ENCODE results near the gene B4GALT6.

B4GALT6 gene

GRCh38 chr18:31583185-31583854, 101.1 kb downstream of the B4GALT6 start:
- Histone ChIP-seq H3K27ac (ENCODE audit: low read depth, low read length) (no peak overlapping the region), H3K36me3 (ENCODE audit: control insufficient read depth, low read length) (no peaks in the 10 kb centered on the region), H3F3A (ENCODE audit: control insufficient read depth, insufficient read depth) (no peaks in the 10 kb centered on the region), H3K9me3 (ENCODE audit: control insufficient read depth, insufficient read depth, low read length) (no peaks in the 10 kb centered on the region), H3K4me1 (ENCODE audit: control insufficient read depth, low read length) (no peaks in the 10 kb centered on the region), H3K9me2 (replicated peaks; ENCODE audit: control insufficient read depth, low read length) (no peaks in the 10 kb centered on the region), H3K4me3 (ENCODE audit: low read length) (no peak overlapping the region), H3K4me2 (ENCODE audit: low read length) (no peak overlapping the region), H4K20me1 (ENCODE audit: control insufficient read depth, insufficient read depth, low read depth, low read length) (no peaks in the 10 kb centered on the region), H3K27me3 (ENCODE audit: control insufficient read depth, low read length) (no peaks in the 10 kb centered on the region), H3K79me2 (ENCODE audit: control insufficient read depth, low read length) (no peaks in the 10 kb centered on the region)
- TF ChIP-seq, protein P1, sequence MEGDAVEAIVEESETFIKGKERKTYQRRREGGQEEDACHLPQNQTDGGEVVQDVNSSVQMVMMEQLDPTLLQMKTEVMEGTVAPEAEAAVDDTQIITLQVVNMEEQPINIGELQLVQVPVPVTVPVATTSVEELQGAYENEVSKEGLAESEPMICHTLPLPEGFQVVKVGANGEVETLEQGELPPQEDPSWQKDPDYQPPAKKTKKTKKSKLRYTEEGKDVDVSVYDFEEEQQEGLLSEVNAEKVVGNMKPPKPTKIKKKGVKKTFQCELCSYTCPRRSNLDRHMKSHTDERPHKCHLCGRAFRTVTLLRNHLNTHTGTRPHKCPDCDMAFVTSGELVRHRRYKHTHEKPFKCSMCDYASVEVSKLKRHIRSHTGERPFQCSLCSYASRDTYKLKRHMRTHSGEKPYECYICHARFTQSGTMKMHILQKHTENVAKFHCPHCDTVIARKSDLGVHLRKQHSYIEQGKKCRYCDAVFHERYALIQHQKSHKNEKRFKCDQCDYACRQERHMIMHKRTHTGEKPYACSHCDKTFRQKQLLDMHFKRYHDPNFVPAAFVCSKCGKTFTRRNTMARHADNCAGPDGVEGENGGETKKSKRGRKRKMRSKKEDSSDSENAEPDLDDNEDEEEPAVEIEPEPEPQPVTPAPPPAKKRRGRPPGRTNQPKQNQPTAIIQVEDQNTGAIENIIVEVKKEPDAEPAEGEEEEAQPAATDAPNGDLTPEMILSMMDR (IDR thresholded peaks at IDR 0.05; ENCODE audit: low read depth, low read length, poor library complexity, severe bottlenecking): no peak
- TF ChIP-seq EZH2phosphoT487 (IDR thresholded peaks at IDR 0.05; ENCODE audit: borderline replicate concordance, low read length): no peak

DNA sequence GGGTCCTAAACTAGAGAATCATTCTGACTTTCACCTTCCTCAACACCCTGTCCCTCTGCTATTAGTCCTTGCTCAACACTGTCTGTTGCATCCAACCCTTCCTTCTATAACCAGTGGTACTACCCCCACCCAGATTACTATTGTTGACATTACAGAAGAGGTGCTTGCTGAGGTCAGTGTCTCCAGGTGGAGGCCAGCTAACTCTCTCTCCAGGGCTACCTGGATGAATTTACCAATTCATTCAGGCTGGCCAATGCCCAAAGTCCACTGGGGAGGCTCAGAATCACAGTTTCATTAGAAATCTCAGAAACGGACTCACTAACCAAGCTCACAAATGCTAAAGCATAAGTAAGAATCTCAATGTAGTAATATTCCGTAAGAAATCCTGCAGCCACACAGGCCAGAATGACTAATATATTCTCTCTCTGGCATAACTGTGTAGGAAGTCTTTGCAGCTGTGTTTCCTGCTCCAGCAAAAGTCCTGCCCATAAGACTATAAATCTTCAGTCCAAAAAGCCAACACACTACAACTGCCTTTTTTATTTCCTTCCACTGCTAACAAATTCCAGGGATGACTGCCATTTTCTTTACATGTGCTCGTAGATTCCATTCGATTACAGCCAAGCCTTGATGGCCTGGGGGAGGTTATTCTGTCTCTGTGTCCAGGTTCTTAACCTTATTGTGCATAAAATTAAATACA, 102.7 kb downstream of the B4GALT6 start:
- TF ChIP-seq EZH2phosphoT487 (IDR thresholded peaks at IDR 0.05; ENCODE audit: borderline replicate concordance, low read length): no peak
- TF ChIP-seq, protein P1 (IDR thresholded peaks at IDR 0.05; ENCODE audit: low read depth, low read length, poor library complexity, severe bottlenecking): no peak
- Histone ChIP-seq H3K4me2 (ENCODE audit: low read length) (no peak overlapping the region), H3K27ac (ENCODE audit: low read depth, low read length) (no peak overlapping the region)

DNA sequence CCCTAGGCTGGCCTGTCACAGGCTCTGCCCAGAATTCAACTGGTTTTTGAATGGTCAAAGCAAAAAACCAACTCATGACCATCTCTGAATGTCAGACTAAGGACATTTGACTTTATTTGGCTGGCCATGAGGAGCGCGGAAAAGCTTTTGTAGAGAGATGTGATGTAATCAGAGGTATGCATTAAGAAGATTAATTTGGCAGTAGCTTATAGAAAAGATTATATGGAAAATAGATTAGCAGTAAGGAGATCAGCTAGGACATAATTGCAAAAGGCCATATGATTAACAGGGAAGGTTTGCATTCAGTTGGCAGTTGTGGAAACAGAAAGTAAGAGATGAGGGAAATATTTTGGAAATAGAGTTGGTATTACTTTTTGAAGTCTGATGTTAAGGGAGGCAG, 105.0 kb downstream of the B4GALT6 start:
- Histone ChIP-seq H3K36me3 (ENCODE audit: control insufficient read depth, low read length) (no peaks in the 10 kb centered on the region), H4K20me1 (ENCODE audit: control insufficient read depth, insufficient read depth, low read depth, low read length) (no peaks in the 10 kb centered on the region), H3K4me2 (ENCODE audit: low read length) (no peak overlapping the region), H3K27me3 (ENCODE audit: control insufficient read depth, low read length) (no peaks in the 10 kb centered on the region), H3K4me1 (ENCODE audit: control insufficient read depth, low read length) (peaks cover 16% of the 10 kb centered on the region), H3K9me2 (replicated peaks; ENCODE audit: control insufficient read depth, low read length) (no peaks in the 10 kb centered on the region), H3K4me3 (ENCODE audit: low read length) (no peak overlapping the region), H3K9me3 (ENCODE audit: control insufficient read depth, insufficient read depth, low read length) (no peaks in the 10 kb centered on the region), H3K79me2 (ENCODE audit: control insufficient read depth, low read length) (no peaks in the 10 kb centered on the region), H3F3A (ENCODE audit: control insufficient read depth, insufficient read depth) (no peaks in the 10 kb centered on the region), H3K27ac (ENCODE audit: low read depth, low read length) (no peak overlapping the region)
- TF ChIP-seq, protein P1 (IDR thresholded peaks at IDR 0.05; ENCODE audit: low read depth, low read length, poor library complexity, severe bottlenecking): no peak
- no peak for TF ChIP-seq EZH2phosphoT487 (IDR thresholded peaks at IDR 0.05; ENCODE audit: borderline replicate concordance, low read length)

More for the DNA sequence above, 102.7 kb downstream of the B4GALT6 start:
- Histone ChIP-seq H3K9me3 (ENCODE audit: control insufficient read depth, insufficient read depth, low read length) (no peaks in the 10 kb centered on the region), H3K27me3 (ENCODE audit: control insufficient read depth, low read length) (no peaks in the 10 kb centered on the region), H4K20me1 (ENCODE audit: control insufficient read depth, insufficient read depth, low read depth, low read length) (no peaks in the 10 kb centered on the region), H3K36me3 (ENCODE audit: control insufficient read depth, low read length) (no peaks in the 10 kb centered on the region), H3K79me2 (ENCODE audit: control insufficient read depth, low read length) (no peaks in the 10 kb centered on the region), H3F3A (ENCODE audit: control insufficient read depth, insufficient read depth) (no peaks in the 10 kb centered on the region), H3K4me3 (ENCODE audit: low read length) (no peak overlapping the region), H3K4me1 (ENCODE audit: control insufficient read depth, low read length) (peaks cover 9% of the 10 kb centered on the region), H3K9me2 (replicated peaks; ENCODE audit: control insufficient read depth, low read length) (no peaks in the 10 kb centered on the region)
